HCEC 1CT (cell line): ENCODE data around the gene AUTS2.
A peak's percentile ranks its signal among the peaks of the same experiment; 100 is the strongest.
"Not testable (repeated sequence)": the region's sequence is repeated elsewhere in the genome, so short reads cannot be mapped to it uniquely, and the experiment has no call there.

Experiments
- DNase-seq: peaks from one replicate; pipeline ENCODE4 v3.0.0-alpha.2; 2017

Gene AUTS2

GRCh38 chr7:70788276-70788675 lies 1190.0 kb downstream of the AUTS2 start:
- no peak for DNase-seq

DNA sequence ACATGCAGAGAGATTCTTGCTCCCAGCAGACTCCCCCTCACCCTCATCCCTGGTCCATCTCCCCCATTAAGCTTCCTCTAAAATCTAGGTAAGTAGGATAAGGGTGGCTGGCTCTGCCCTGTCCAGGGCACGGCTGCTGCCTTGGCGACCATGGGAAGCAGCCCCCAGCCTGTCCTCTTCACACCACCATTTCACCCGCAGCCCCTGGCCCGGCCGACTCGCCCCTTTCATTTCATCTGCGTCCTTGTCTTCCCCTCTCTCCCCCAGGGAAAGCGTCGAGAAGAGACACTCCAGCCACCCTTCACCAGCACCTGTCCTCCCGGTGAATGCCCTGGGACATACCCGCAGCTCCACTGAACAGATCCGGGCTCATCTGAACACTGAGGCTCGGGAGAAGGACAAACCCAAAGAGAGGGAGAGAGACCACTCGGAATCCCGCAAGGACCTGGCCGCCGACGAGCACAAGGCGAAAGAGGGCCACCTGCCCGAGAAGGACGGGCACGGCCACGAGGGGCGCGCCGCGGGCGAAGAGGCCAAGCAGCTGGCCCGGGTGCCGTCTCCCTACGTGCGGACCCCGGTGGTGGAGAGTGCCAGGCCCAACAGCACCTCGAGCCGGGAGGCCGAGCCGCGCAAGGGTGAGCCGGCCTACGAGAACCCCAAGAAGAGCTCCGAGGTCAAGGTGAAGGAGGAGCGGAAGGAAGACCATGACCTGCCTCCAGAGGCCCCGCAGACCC lies 1191.4 kb downstream of the AUTS2 start:
- no peak for DNase-seq

- DNase-seq = no peak
These were observed 1192.2 kb downstream of the AUTS2 start for GRCh38 chr7:70790215-70791073.

GRCh38 chr7:70791341-70791740 lies 1193.1 kb downstream of the AUTS2 start:
- no peak for DNase-seq

DNA sequence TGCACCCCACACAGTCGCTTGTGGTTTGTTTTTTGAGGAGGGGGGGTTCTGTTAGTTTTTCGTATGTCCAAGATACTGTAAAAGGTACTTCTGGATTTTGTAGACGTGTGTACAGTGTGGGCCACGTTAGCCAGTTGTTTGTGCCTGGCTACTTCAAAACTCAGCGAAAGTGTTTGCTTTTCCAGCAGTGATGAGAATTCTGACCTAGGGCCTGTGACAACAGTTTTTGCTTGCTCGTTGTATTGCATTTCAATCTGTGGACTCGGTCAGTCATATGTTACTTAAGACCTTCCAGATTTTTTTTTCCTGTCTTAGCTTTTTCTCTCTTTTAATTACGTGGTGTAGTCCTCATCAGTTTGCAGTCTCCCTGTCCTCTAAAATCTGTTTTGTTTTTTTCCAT lies 1194.8 kb downstream of the AUTS2 start:
- DNase-seq = no peak

GRCh38 chr7:70793821-70794220 lies 1195.5 kb downstream of the AUTS2 start:
- no peak for DNase-seq

- DNase-seq = no peak
These were observed 1196.7 kb downstream of the AUTS2 start for GRCh38 chr7:70794962-70795361.

DNA sequence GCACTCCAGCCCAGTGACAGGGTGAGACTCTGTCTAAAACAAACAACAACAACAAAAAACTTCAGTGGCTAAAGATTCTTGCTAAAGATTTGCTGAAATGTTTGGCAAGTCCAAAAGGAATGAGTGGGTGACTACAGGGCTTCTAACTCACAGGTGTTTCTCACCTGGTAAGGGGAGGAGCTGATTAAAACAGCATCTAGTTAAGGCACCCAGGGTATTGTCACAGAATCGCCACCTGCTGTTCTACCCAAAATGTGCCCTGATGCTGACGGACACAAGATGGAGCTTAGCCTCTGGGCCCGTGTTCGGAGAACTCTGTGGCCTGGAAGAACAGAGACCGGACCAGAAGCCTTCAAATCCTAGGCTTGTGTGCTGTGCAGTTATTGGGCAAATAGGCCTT lies 1197.7 kb downstream of the AUTS2 start:
- DNase-seq = no peak

GRCh38 chr7:70797109-70797514 lies 1198.8 kb downstream of the AUTS2 start:
- DNase-seq = peak; percentile 7

DNA sequence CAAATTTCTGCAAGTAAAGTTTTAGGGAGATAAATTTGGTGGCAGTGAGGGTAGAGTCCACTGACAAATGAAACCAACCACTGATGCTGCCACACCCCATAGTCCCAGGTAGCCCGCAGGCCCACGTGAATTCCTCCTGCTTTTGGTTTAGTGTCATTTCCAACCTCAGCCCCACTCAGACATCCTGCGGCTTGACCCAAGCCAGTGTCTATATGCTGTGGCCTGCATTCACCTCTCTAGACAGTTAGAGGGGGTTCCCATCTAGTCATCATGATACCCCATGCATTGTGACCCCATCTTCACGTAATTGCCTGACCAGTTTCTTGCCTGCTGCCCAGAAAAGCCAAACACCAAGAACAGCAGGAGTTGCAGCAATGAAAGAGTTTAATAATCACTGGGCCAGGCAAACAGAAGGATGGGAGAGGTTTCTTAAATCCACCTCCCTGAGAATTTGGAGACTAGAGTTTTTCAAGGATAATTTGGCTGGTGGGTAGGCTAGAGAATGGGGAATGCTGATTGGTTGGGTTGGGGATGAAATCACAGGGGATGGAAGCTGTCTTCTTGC lies 1201.6 kb downstream of the AUTS2 start:
- no peak for DNase-seq

DNA sequence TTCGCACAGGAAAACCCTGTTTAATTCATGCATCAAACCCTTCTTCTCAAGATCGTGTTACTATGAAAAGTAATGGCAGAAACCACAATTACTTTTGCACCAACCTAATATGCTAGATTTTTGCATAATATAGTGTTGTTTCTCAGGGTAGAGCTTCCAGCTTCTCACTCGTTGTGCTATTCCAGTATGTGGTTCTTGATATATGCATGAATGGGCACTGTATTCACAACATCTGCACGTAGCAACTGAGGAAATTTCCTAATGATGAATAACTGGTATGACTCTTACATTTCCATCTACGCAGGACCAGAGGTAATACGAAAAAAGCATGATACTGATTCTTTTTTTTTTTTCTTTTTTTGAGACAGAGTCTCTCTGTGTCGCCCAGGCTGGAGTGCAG lies 1207.1 kb downstream of the AUTS2 start:
- DNase-seq = no peak

GRCh38 chr7:70807650-70808049 lies 1209.4 kb downstream of the AUTS2 start:
- no peak for DNase-seq

DNA sequence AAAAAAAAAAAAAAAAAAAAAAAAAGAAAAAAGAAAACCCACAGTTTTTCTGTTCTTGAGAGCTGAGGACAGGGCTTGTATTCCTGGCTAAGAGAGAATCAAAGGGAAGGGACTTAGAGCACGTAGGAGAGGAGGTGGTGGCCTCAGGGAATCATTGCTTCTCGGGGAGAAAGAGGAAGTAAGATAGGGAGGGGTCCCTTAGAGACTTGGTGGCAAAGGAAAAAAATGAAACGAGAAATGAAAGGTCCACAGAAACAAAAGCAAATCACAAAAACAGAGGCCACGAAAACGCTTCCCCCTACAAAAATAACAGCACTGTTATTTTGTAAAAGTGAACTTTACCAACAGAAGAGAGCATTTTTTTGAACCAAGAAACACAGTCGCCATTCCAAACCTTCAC lies 1210.6 kb downstream of the AUTS2 start:
- DNase-seq = no peak

- no peak for DNase-seq
These were observed 1212.4 kb downstream of the AUTS2 start for GRCh38 chr7:70810558-70811139.

DNA sequence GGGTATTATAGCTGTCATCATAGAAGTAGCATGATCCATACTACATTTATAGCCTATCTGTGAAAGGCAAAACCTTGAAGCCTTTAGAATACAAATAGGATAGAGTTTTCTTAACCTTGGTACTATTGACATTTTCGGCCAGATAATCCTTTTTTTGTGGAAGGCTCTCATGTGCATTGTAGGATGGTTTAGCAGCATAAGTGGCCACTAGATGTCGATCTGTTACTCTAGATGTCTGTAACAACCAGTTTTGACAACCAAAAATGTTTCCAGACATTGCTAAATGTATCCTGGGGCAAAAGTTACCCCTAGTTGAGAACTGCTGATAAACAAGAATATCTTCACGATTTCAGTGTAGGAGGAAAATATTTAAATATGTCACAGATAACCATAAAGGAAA lies 1214.2 kb downstream of the AUTS2 start:
- DNase-seq = no peak

DNA sequence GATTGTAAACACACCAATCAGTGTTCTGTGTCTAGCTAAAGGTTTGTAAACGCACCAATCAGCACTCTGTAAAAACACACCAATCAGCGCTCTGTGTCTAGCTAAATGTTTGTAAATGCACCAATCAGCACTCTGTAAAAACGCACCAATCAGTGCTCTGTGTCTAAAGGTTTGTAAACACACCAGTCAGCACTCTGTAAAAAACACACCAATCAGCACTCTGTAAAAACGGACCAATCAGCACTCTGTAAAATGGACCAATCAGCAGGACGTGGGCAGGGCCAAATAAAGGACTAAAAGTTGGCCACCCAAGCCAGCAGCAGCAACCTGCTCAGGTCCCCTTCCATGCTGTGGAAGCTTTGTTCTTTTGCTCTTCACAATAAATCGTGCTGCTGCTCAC lies 1224.2 kb downstream of the AUTS2 start:
- not testable (repeated sequence) for DNase-seq

- peak; percentile 1 for DNase-seq
These were observed 1231.2 kb downstream of the AUTS2 start for GRCh38 chr7:70829221-70830059.

GRCh38 chr7:70830060-70830395 lies 1231.8 kb downstream of the AUTS2 start:
- no peak for DNase-seq

GRCh38 chr7:70830426-70830825 lies 1232.2 kb downstream of the AUTS2 start:
- DNase-seq = no peak

DNA sequence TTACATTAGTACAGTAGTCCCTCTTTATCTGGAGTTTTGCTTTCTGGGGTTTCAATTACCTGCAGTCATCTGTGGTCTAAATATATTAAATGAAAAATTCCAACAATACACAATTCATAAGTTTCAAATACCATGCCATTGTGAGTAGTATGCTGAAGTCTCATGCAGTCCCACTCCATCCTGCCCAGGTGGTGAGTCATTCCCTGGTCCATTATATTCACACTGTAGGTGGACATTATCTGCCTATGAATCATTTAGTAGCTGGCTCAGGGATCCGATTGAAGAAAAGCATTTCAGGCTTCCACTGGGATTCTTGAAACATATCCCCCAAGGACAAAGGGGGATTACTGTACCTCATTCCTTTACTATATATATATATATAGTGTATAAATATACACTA lies 1235.5 kb downstream of the AUTS2 start:
- no peak for DNase-seq

- no peak for DNase-seq
These were observed 1236.1 kb downstream of the AUTS2 start for GRCh38 chr7:70834424-70834823.

GRCh38 chr7:70835658-70836057 lies 1237.4 kb downstream of the AUTS2 start:
- DNase-seq = no peak

GRCh38 chr7:70836279-70836678 lies 1238.0 kb downstream of the AUTS2 start:
- DNase-seq = no peak
